ENCODE measurements around the gene RAP1GAP2. TPM values are rescaled to one million over a fixed set of nuclear protein-coding genes. Genes with fewer than 3 reads are reported as not detected.

Gene RAP1GAP2
- total RNA-seq, 1 donor: 2.9 TPM

DNA sequence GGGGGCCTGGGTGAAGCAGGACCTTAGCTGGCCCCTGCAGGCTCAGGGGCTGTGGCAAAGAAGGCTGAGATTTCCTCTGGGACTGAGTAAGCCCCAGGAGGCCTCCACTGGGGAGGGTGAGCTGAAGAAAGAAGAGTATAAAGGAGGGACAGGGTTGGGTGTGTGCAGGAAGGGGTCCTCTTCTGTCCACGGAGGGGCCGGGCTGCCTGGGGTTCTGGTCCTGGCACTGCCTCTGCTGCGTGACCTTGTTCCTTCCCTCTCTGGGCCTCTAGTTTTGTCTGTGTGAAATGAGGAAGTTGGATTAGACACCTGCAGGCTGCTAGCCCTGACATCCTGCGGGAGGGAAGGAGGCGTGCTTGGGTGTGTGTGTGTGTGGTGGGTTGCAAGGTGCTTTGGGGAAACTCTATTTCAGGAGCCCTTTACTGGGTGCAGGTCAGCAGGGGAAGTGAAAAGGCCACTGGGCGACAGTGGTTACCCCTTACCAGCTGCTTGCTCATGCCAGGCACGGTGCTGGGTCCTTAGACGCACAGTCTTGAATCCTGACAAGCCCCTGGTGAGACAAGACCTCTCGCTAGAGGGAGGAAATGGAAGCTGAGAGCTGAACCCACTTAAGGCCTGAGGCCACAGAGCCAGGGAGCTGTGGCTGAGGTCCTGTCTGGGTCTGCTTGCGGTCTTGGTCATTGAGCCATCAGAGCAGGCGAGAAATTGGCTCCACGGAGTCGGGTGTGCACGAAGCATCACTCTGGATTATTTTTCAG lies 206.5 kb downstream of the RAP1GAP2 start:
- TF ChIP-seq, protein P1, sequence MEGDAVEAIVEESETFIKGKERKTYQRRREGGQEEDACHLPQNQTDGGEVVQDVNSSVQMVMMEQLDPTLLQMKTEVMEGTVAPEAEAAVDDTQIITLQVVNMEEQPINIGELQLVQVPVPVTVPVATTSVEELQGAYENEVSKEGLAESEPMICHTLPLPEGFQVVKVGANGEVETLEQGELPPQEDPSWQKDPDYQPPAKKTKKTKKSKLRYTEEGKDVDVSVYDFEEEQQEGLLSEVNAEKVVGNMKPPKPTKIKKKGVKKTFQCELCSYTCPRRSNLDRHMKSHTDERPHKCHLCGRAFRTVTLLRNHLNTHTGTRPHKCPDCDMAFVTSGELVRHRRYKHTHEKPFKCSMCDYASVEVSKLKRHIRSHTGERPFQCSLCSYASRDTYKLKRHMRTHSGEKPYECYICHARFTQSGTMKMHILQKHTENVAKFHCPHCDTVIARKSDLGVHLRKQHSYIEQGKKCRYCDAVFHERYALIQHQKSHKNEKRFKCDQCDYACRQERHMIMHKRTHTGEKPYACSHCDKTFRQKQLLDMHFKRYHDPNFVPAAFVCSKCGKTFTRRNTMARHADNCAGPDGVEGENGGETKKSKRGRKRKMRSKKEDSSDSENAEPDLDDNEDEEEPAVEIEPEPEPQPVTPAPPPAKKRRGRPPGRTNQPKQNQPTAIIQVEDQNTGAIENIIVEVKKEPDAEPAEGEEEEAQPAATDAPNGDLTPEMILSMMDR (IDR thresholded peaks at IDR 0.05; ENCODE audit: extremely low read depth, low read depth, low read length): no peak
- Histone ChIP-seq H4K20me1 (ENCODE audit: insufficient read depth, low read length) (no peaks in the 10 kb centered on the region), H3K4me3 (ENCODE audit: insufficient read depth, low read length) (no peak overlapping the region), H3K9me3 (ENCODE audit: low read depth, low read length) (no peaks in the 10 kb centered on the region), H3K79me2 (ENCODE audit: insufficient read depth, low read length) (peaks cover 7% of the 10 kb centered on the region), H2AFZ (ENCODE audit: low read length) (no peak overlapping the region), H3K27me3 (ENCODE audit: insufficient read depth, low read length) (no peaks in the 10 kb centered on the region), H3K4me1 (ENCODE audit: insufficient read depth, low read length) (peaks cover 27% of the 10 kb centered on the region), H3K27ac (ENCODE audit: low read depth, low read length) (peak overlapping the region; percentile 90), H3K36me3 (ENCODE audit: insufficient read depth, low read length) (peaks cover 16% of the 10 kb centered on the region), H3K4me2 (ENCODE audit: insufficient read depth, low read length) (no peak overlapping the region)
- no peak for DNase-seq (ENCODE audit: insufficient read length, low spot score, missing footprints)

DNA sequence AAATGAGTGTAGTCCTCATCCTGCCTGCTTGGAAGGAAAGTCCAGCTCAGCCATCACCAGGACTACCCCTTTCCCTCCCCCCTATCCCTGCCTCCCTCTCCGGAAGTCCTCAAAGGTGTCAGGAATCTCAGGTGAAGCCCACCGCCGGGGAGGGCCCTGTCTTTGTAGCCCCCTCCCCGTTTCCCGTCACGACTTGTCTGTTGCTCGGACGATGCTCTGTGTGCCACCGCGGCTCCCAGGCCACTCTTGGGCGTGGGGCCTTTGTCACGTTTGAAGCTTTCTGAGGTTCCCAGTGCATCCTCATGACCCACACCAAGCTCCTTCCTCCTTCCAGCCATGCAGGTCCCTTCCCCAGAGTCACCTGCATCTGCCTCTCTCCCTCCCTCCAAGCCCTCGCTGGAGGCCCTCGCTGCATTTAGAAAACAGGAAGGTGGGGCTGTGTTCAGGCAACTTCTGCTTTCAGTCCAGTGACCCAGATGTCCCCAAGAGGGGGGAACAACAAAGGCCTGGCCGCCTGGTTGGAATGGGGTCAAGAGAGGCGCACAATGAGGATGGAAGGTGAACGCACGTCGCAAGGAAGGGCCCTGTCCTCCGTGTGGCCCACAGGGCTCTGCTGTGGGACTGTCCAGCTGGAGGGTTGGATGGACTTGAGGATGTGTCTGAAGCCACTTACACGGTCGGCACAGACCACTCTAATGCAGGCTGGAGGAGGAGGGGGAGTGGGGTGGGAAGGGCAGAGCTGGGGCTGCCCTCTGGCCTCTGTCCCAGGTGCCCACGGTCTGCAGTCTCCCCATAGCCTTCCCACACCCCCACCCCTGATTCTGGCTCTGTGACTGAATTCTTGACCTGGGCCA lies 207.3 kb downstream of the RAP1GAP2 start:
- no peak for DNase-seq (ENCODE audit: insufficient read length, low spot score, missing footprints)
- TF ChIP-seq, protein P1 (IDR thresholded peaks at IDR 0.05; ENCODE audit: extremely low read depth, low read depth, low read length): no peak
- Histone ChIP-seq H3K9me3 (ENCODE audit: low read depth, low read length) (no peaks in the 10 kb centered on the region), H2AFZ (ENCODE audit: low read length) (peak overlapping the region; percentile 72), H3K4me2 (ENCODE audit: insufficient read depth, low read length) (peak overlapping the region; percentile 54), H3K36me3 (ENCODE audit: insufficient read depth, low read length) (peaks cover 20% of the 10 kb centered on the region), H3K4me3 (ENCODE audit: insufficient read depth, low read length) (peak overlapping the region; percentile 42), H3K4me1 (ENCODE audit: insufficient read depth, low read length) (peaks cover 22% of the 10 kb centered on the region), H3K79me2 (ENCODE audit: insufficient read depth, low read length) (peaks cover 7% of the 10 kb centered on the region), H3K27ac (ENCODE audit: low read depth, low read length) (peak overlapping the region; percentile 90), H4K20me1 (ENCODE audit: insufficient read depth, low read length) (no peaks in the 10 kb centered on the region), H3K27me3 (ENCODE audit: insufficient read depth, low read length) (no peaks in the 10 kb centered on the region)

DNA sequence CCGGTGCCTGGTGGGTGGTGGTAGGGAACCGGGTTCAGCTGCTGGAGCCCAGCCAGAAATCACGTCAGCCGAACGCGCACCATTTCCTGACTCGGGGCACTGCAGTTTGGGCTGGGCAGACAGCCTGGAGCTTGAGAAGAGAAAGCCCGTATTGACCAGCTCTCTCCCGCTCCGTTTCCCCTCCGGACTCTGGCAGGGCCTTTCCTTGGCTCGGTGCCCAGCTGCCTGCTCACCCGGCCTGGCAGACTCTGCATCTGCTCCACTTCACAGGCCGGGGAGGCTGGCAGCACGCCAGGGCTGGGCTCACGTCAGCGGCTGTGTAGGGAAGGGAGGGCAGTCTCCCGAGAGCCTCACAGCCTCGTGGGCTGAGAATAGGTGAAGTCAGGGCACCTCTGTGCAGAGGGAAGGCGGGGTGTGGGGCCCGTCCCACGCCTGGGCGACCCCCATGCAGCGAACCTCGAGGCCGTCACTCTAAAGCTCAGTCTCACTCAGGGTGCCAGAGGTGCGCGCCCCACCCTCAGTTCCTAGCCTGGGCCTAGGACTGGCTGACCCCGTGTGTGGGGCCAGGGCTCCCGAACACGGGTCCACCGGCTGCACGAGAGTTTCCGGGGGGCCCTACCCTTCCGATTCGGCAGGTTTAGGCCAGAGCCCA lies 208.0 kb downstream of the RAP1GAP2 start:
- peak overlapping the region; percentile 90 for H3K27ac ChIP-seq (ENCODE audit: low read depth, low read length)
- peak; percentile 100 for DNase-seq (ENCODE audit: insufficient read length, low spot score, missing footprints)
- H3K36me3 ChIP-seq (ENCODE audit: insufficient read depth, low read length): peaks cover 18% of the 10 kb centered on the region
- TF ChIP-seq, protein P1 (IDR thresholded peaks at IDR 0.05; ENCODE audit: extremely low read depth, low read depth, low read length): no peak
- peak overlapping the region; percentile 54 for H3K4me2 ChIP-seq (ENCODE audit: insufficient read depth, low read length)
- H4K20me1 ChIP-seq (ENCODE audit: insufficient read depth, low read length): no peaks in the 10 kb centered on the region
- H3K27me3 ChIP-seq (ENCODE audit: insufficient read depth, low read length): no peaks in the 10 kb centered on the region
- peaks cover 7% of the 10 kb centered on the region for H3K79me2 ChIP-seq (ENCODE audit: insufficient read depth, low read length)
- no peaks in the 10 kb centered on the region for H3K9me3 ChIP-seq (ENCODE audit: low read depth, low read length)
- H2AFZ ChIP-seq (ENCODE audit: low read length): peak overlapping the region; percentile 72
- peak overlapping the region; percentile 49 for H3K4me3 ChIP-seq (ENCODE audit: insufficient read depth, low read length)
- peaks cover 16% of the 10 kb centered on the region for H3K4me1 ChIP-seq (ENCODE audit: insufficient read depth, low read length)
